Gastrocnemius medialis (tissue), 4 donors: Measurements from ENCODE around the gene CHID1. TPM values are rescaled to one million over a fixed set of nuclear protein-coding genes. Genes with fewer than 3 reads are reported as not detected.

Source experiments
- ATAC-seq, 2 donors: fragments of 150-250 bp; one replicate each; pipeline ENCODE4 v1.9.1; 2016
- DNase-seq, 2 donors: peaks; one replicate each; pipeline ENCODE4 v3.0.0-alpha.2; 2019
- H3K27ac ChIP-seq, 4 donors: fragments of 200-600 bp; sonication (generic); 1 replicate in 1 of 4; 2 replicates in 3 of 4; pipeline ENCODE4 v1.5.1; 2016 to 2018; ENCODE audit warnings: mild to moderate bottlenecking in 2 of 4, moderate library complexity in 1 of 4
- H3K27me3 ChIP-seq, 3 donors: fragments of 200-600 bp; sonication (generic) in 2 of 3; 1 replicate in 1 of 3; 2 replicates in 2 of 3; pipeline versions ENCODE4 v1.5.1 to v1.6.0; 2016 to 2019; ENCODE audit warnings: mild to moderate bottlenecking in 1 of 3, moderate library complexity in 1 of 3
- H3K36me3 ChIP-seq, 2 donors: fragments of 200-600 bp; sonication (generic) in 1 of 2; one replicate each; pipeline ENCODE4 v1.5.1; 2017 to 2018
- H3K4me1 ChIP-seq, 2 donors: fragments of 200-600 bp; sonication (generic) in 1 of 2; one replicate each; pipeline ENCODE4 v1.5.1; 2016 to 2017; ENCODE audit warnings: mild to moderate bottlenecking in 2 of 2
- H3K4me3 ChIP-seq, 4 donors: fragments of 200-600 bp; sonication (generic) in 3 of 4; 1 replicate in 1 of 4; 2 replicates in 3 of 4; pipeline ENCODE4 v1.5.1; 2016 to 2019; ENCODE audit warnings: mild to moderate bottlenecking in 2 of 4
- H3K9me3 ChIP-seq, 3 donors: fragments of 200-600 bp; sonication (generic) in 2 of 3; 1 replicate in 1 of 3; 2 replicates in 2 of 3; pipeline ENCODE4 v1.5.1; 2016 to 2019
- CTCF ChIP-seq, 5 experiments: fragments of 450-650 bp in 3 of 5; fragments of 200-600 bp in 2 of 5; sonication (generic) in 2 of 5; IDR thresholded peaks in 4 of 5; conservative IDR thresholded peaks in 1 of 5; 1 replicate in 4 of 5; 2 replicates in 1 of 5; pipeline ENCODE4 v1.5.1; 2016 to 2019; ENCODE audit warnings: antibody characterized with exemption in 5 of 5, mild to moderate bottlenecking in 3 of 5, moderate library complexity in 3 of 5
- POLR2A ChIP-seq, 2 donors: fragments of 450-650 bp; IDR thresholded peaks; one replicate each; pipeline ENCODE4 v1.6.1; 2017; ENCODE audit warnings: antibody characterized with exemption in 2 of 2, mild to moderate bottlenecking in 2 of 2, moderate library complexity in 2 of 2
- in situ Hi-C, 4 donors: fragments of 200-750 bp; cut with MboI; loops; one replicate each; pipeline versions ENCODE4 v1.15.0 to v1.8.0; 2017; ENCODE audit warnings: low sequenced_read_pairs in 4 of 4
- intact Hi-C: fragments of 100-400 bp; cut with DNase I; formaldehyde crosslinking; loops from one replicate; pipeline ENCODE4 v1.15.1; 2023; ENCODE audit warnings: low total_unique reads
- total RNA-seq, 4 donors: library from RNA; depleted of rRNA; stranded (reverse); fragments of >200 nt; gene quantifications; one replicate each; pipeline versions ENCODE4 v1.1.0 to v1.2.3, GENCODE V29; 2016

The CHID1 gene
- total RNA-seq, 4 donors from 2014 or later: 23.3 to 43.2 (median 33.1) TPM

DNA sequence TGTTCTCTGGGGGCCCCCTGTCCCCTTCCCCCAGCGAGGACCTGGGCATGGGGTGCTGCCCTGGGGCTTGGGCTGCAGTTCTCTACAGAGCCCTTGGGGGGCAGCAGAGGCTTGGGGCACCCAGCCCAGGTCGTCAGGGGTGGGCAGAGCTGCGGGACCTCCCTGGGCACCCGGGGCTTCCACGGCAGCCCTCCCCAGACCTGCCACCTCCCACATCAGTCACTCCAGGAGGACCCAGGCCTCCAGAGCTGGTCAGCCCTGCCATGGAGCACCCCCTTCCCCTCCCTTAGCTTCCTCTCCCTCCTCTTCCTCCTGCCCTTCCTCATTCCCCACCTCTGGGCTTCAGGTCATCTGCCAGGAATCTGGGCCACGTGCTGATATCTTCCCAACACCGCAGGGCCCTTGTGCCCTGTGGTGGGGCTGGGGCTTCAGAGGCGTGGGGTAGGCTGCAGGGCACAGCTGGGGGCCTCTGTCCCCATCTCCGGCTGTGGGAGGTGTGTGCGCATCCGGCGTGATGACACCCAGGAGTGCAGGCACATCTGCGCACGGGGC, 62.2 kb downstream of the CHID1 start:
- Histone ChIP-seq H3K27me3 (peaks cover 10 to 16% (median 11%) of the 10 kb centered on the region in 3 donors), H3K27ac (no peak overlapping the region), H3K9me3 (no peaks in the 10 kb centered on the region), H3K4me1 (peaks cover 29 to 32% of the 10 kb centered on the region in 2 donors), H3K4me3 (no peak overlapping the region), H3K36me3 (no peaks in the 10 kb centered on the region)
- in situ Hi-C loops (no loop called here), intact Hi-C loops (loop anchor here (1.0 to 5.0 kb wide), 2 partner anchors 79 to 203 kb away; partner anchors contain the start of gene AP2A2)
- no peak for ATAC-seq
- no peak for DNase-seq
- no peak for TF ChIP-seq POLR2A (IDR thresholded peaks at IDR 0.05)
- TF ChIP-seq CTCF (IDR thresholded peaks at IDR 0.05 in 4 of 5, conservative IDR thresholded peaks at IDR 0.05 in 1 of 5): peak; percentile 71 to 91 (median 85)

- in situ Hi-C loops: no loop called here
- no peak for DNase-seq
- H3K4me1 ChIP-seq: peaks cover 29 to 34% of the 10 kb centered on the region in 2 donors
These were observed 62.7 kb downstream of the CHID1 start for GRCh38 chr11:847876-848275.

DNA sequence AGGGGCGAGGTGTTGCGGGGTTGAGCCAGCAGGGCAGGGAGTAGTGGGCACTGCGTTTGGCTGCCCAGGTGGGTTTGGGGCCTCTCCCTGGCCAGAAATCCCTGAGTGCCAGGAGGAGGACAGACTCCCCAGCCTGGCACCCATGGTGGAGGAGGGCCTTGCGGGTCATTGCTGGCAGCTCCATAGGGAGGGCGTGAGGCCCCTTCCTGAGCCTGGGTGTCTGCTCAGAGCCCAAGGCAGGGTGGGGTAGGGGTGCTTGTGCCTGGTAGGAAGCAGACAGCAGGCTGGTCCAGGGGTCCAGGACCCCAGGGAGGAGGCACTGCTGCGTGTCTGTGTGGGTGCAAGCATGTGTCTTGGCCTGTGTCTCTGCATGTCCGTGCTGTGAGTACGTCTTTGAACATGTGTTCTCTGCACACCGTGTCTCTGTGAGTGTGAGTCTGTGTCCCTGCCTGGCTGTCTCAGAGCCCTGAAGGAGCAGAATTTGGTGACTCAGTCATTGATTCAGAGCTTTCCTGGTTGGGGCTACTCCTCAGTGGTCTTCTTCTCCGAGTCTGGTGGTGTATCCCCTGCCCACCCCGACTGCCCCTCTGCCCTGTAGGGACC, 64.0 kb downstream of the CHID1 start:
- in situ Hi-C loops: no loop called here
- Histone ChIP-seq H3K27me3 (peaks cover 10 to 16% (median 11%) of the 10 kb centered on the region in 3 donors), H3K4me1 (peaks cover 30 to 37% of the 10 kb centered on the region in 2 donors), H3K4me3 (no peak overlapping the region), H3K27ac (peak overlapping the region in 3 of 4 donors; percentile 82 to 97 (median 83)), H3K9me3 (no peaks in the 10 kb centered on the region), H3K36me3 (no peaks in the 10 kb centered on the region)
- ATAC-seq (no peak), DNase-seq (no peak)
- intact Hi-C loops: loop anchor here (5.0 kb wide), 1 partner anchor 81 kb away; the partner anchor contains the start of gene AP2A2
- TF ChIP-seq CTCF (IDR thresholded peaks at IDR 0.05 in 4 of 5, conservative IDR thresholded peaks at IDR 0.05 in 1 of 5): no peak

More at GRCh38 chr11:847876-848275, 62.7 kb downstream of the CHID1 start:
- Histone ChIP-seq H3K4me3 (no peak overlapping the region), H3K36me3 (no peaks in the 10 kb centered on the region), H3K9me3 (no peaks in the 10 kb centered on the region), H3K27me3 (peaks cover 10 to 16% (median 11%) of the 10 kb centered on the region in 3 donors), H3K27ac (no peak overlapping the region)
- intact Hi-C loops: loop anchor here (1.0 to 5.0 kb wide), 2 partner anchors 79 to 203 kb away; partner anchors contain the start of gene AP2A2
- TF ChIP-seq CTCF (IDR thresholded peaks at IDR 0.05 in 4 of 5, conservative IDR thresholded peaks at IDR 0.05 in 1 of 5) (no peak), POLR2A (IDR thresholded peaks at IDR 0.05) (no peak)
- ATAC-seq: no peak

- H3K4me3 ChIP-seq: no peak overlapping the region
These were observed 64.6 kb downstream of the CHID1 start for GRCh38 chr11:845872-846495.

More at GRCh38 chr11:845872-846495, 64.6 kb downstream of the CHID1 start:
- intact Hi-C loops: loop anchor here (5.0 kb wide), 1 partner anchor 81 kb away; the partner anchor contains the start of gene AP2A2
- no peak for ATAC-seq
- no peak for DNase-seq
- Histone ChIP-seq H3K27ac (peak overlapping the region; percentile 82 to 97 (median 86)), H3K27me3 (peaks cover 10 to 16% (median 11%) of the 10 kb centered on the region in 3 donors), H3K36me3 (no peaks in the 10 kb centered on the region), H3K9me3 (no peaks in the 10 kb centered on the region), H3K4me1 (peaks cover 36 to 43% of the 10 kb centered on the region in 2 donors)
- in situ Hi-C loops: no loop called here
- TF ChIP-seq CTCF (IDR thresholded peaks at IDR 0.05 in 4 of 5, conservative IDR thresholded peaks at IDR 0.05 in 1 of 5): no peak
- TF ChIP-seq POLR2A (IDR thresholded peaks at IDR 0.05): no peak
